Bone marrow (tissue), 2 donors: Measurements from ENCODE around the gene CTBP1.

Source experiments
- DNase-seq, 2 donors: peaks; one replicate each; lab custom pipeline; 2025; lab: John Stamatoyannopoulos, UW

CTBP1 gene

DNA sequence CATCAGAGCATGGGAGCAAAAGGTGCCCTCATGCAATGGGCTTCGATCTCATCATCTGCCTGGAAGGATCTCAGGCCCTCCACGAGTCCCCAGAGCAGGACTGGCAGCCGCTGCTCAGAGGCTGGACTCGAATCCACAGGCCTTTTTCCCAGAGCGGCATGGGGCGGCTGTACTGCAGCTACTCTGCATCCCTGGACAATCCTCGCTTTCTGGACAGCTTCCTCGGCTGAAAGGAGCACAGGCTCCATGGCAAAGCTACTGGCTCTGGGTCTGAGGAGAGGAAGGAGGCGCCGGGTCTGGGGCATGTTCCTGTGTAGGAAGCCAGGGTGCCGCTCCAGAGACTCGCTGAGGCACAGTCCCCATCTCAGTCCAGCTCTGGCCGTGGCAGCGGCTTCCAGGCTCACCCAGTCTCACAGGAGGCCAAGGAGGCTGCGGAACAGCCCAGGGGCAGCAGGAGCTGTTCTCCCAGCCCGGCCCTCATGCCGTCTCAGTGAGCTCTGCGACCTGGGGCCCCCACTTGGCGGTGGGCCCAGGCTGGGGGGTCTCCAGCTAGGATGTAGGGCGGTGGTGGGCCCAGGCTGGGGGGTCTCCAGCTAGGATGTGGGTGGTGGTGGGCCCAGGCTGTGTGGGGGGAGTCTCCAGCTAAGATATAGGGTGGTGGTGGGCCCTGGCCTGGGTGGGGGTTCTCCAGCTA is 73.8 kb downstream of the CTBP1 start:
- DNase-seq = no peak

GRCh38 chr4:1172971-1173757 is 75.8 kb downstream of the CTBP1 start:
- no peak for DNase-seq

- no peak for DNase-seq
Observed at GRCh38 chr4:1172228-1172851, 76.6 kb downstream of the CTBP1 start, which contains the start of gene SPON2. TSS of gene SPON2 (minus strand) at chr4:1172583.

- no peak for DNase-seq
Observed at GRCh38 chr4:1171311-1172227, 77.4 kb downstream of the CTBP1 start.

DNA sequence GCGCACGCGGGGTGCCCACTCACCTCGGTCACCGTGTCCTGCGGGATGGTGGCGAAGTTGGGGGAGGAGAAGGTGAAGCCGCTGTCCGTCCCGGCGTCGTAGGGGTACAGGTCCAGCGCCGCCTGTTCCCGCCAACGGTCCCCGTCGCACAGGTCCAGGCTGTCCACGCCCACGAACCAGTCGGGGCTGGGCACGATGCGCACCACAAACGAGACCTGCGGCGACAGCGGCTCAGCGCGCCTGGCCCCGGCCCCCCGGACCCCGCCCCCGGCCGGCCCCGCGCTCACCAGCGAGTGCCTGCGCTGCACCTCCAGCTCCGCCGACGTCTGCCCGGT is 78.0 kb downstream of the CTBP1 start:
- no peak for DNase-seq

DNA sequence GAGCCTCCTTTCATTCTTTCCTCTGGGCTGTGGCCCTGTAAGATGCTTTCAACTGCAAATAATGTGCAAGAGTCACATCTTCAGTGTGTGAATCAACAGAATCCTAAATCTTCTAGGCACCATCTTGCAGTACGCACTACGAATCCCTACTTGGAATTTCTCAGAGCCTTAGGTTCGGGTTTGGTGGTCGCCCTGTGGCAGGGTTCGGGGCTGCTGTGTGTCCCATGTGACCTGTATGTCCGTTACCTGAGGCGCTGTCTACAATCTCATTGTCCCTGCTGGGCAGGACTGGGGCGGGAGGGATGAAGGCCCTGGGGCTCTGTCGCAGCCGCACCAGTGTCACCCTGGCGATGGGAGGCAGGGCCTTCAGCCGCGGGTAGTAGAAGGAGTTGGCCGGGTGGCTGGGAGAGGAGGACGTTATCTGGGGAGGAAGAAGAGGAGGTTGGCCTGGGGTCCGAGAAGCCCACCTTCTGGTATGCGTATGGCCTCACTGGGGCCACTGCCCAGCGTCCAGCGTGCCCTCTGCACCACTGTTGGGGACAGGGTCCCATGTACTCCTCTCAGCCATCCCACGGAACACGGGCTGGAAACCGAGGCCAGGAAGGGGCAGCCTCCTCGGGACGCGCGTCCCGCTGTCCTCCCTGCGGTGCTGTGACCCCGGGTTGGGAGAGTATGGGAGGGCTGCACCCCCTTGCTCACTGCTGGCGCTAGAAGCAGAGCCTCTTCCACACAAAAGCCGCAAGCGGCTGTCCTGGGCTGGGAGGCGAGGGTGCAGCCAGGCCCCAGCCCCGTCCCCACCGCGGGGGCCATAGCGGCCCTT is 78.6 kb downstream of the CTBP1 start:
- DNase-seq = no peak

DNA sequence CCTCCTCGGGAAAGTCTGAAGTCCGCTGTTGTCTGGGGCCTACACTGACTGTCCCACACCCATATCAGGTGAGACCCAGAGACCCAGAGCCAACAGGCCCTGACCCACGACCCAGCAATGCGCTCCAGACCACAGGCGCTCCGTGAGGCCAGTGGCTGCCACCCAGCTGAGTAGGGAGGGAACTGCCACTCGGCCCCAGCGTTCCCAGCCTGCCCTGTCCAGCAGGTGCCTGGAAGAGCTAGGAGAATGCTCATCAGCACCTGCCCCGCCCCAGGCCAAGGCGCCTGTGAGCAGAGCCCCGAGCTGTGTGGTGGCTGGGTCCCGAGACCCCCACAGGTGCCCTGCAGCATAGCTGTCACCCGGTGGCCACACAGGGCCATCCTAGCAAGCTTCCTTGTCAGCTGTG is 79.2 kb downstream of the CTBP1 start:
- DNase-seq = no peak

DNA sequence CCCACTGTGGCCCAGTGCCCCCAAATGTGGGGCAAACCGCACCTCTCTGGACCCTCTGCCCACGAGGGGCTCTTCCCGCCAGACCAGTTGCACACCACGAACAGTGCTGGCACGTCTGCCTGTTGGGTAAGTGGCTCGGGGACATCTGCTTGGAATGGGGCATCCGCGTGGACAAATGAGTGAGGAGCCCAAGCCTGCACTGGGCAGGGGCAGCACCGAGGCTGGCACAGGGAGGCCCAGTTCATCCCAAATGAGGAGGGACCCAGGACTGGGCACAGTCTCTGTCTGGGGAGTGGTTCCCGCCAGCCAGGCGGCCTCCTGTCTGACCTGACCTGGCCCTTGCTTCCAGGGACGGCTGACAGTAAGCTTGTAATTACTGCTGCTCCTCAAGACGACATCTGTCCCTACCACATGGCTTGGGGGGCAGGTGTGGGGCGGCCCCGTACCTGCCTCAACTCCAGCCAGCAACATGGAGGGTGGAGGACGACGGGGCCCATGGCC is 79.7 kb downstream of the CTBP1 start:
- DNase-seq = no peak

DNA sequence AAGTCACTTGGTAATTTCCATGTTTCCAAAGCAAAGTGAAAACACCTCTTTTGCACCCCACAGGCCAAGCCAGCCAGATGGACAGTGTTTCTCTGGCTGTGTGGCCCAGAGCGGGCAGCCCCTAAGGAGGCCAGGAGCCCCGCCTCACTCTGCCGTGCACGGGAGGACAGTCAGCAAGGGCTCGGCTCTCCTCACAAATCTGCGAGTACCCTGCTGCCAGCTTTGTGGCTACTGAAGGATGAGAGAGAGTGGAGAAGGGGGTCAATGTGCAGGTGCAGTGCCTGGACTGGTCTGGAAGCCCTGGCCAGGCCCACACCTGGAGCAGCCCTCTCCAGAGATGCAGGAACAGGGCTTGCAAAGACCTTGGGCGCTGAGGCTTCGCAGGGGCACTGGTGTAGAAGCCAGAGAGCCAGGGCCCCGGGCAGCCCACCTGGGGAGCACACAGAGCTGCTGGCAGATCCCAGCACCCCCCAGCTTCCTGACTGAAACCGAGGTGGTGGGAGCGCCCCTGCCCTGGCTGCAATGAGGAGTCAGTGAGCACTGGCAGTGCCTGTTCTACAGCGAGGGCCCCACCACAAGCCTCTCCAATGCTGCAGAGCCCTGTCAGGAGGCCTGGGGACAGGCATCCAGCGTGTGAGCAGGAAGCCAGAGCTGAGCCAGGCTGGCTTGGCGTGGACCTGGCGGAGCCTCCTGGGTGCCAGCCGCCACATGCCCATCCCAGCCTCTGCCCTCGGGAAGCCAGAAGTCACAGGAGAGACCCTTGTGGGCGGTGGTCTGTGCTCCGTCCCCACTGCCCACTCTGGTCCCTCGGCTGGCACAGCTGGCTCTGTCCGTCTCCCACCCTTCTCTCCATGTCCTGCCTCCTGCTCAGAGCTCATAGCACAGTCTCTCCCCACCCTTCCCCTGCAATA is 80.5 kb downstream of the CTBP1 start:
- no peak for DNase-seq

- peak in 1 of 2 donors; percentile 31 for DNase-seq
Observed at GRCh38 chr4:1167244-1167949, 81.5 kb downstream of the CTBP1 start.

- no peak for DNase-seq
Observed at GRCh38 chr4:1166509-1167243, 82.3 kb downstream of the CTBP1 start.

DNA sequence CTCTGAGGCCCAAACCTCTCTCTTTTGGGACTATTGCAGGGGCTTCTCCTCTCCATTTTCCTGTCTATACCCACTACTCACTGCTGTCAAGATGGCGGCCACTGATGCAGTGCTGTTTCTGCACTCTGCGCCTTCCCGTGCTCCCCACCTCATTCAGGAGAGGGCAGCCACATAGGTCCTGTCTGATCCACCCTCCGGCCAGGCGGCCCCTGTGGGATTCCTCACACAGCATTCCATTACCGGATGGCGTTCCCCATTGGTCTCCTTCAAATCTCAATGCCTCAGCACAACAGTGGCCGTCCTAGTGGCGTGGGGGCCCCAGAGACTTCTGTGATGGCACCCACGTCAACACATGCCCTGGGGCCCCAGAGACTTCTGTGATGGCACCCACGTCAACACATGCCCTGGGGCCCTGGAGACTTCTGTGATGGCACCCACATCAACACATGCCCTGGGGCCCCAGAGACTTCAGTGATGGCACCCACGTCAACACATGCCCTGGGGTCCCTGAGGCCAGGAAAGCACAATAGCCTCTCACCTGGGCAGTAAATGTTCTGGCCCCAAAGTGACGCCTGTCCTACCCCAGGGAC is 83.9 kb downstream of the CTBP1 start:
- DNase-seq = no peak

- DNase-seq = no peak
Observed at GRCh38 chr4:1164444-1164843, 84.5 kb downstream of the CTBP1 start.

GRCh38 chr4:1164040-1164439 is 84.9 kb downstream of the CTBP1 start:
- DNase-seq = no peak
